HG02943 (cell line): Measurements from ENCODE around the gene CCSER1.
"Not testable (repeated sequence)": the region's sequence is repeated elsewhere in the genome, so short reads cannot be mapped to it uniquely, and the experiment has no call there.

ENCODE experiments used
- ATAC-seq: cut with Tn5 transposase; IDR thresholded peaks from one replicate; pipeline ENCODE4 v1.9.1; 2021; ENCODE audit warnings: mild to moderate bottlenecking, low read depth, moderate library complexity; ENCODE audit not compliant: unreplicated experiment

The CCSER1 gene

DNA sequence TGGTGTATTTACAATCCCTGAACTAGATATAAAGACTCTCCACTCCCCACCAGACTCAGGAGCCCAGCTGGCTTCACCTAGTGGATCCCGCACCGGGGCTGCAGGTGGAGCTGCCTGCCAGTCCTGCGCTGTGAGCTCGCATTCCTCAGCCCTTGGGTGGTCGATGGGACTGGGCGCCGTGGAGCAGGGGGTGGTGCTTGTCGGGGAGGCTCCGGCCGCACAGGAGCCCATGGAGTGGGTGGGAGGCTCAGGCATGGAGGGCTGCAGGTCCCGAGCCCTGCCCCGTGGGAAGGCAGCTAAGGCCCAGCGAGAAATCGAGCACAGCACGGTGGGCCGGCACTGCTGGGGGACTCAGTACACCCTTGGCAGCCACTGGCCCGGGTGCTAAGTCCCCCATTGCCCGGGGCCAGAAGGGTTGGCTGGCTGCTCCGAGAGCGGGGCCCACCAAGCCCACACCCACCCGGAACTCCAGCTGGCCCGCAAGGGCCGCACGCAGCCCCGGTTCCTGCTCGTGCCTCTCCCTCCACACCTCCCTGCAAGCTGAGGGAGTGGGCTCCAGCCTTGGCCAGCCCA, 1090.7 kb downstream of the CCSER1 start:
- not testable (repeated sequence) for ATAC-seq

DNA sequence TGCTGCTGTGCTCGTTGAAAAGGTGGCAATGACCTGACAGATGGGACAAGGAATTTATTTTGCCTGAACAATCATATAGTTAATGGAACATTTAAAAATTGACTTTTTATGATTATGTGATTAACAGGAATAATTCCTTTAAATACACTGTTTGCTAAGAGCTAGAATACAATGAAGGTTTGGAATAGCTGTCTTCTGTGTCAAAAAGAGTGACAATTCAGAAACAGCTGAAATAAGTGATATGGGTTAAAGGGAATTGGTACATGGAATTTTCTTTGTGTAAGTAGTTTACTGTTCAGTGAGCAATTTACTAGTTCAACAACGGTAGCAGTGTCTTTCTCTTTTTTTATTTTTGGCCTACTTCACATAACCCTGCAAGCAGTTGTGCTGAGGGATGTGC, 1093.1 kb downstream of the CCSER1 start:
- ATAC-seq: no peak

DNA sequence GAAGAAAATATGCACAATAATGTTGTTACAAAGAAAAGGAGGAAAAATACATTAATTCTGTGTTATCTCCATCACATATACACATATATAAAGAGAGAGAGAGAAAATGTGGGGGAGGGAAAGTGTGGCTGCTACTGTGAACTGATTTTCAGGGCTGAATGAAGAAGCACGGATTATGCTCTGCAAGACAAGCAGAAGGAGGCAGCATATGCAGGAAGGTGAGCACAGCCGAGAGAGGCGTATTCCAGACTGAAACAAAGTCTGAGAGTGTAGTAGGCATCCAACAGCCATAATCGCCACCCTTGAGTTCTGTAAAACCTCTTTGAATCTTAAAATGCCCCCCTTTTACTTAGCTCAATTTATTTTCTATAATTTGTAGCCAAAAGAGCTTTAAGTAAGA, 1094.8 kb downstream of the CCSER1 start:
- ATAC-seq: no peak

DNA sequence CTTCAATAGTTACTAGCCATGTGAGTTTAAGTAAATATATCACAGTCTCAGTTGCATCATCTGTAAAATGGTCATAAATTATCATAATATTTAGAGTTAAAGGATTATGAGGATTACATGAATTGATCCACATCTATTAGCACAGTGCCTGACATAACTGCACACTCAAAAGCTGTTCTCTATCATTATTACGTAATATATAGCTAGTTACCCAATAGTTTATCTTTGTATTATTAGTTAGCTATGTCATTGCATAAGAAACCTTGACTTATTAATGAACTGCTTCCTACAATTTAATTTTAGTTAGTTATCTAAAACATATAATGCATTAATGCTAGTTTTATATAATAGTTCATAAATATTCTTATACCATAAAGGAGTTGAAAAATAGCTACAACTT, 1099.7 kb downstream of the CCSER1 start:
- no peak for ATAC-seq

DNA sequence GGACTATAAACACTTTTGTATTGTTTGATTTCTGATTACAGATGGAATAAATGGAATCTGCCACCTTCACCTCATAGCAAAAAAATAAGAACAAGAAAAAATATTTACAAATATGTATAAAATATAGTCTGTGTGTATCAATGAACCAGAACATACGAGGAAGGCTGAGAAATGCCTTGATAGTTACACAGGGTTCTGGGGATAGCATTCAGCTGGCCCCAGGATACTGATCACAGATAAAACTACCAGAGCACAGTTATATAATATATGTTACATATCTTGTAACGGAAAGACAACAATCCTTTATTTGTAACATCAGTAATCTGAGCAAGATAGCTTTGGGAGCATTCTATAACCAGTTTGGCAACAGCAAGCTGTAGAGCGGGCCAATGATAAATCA, 1101.5 kb downstream of the CCSER1 start:
- no peak for ATAC-seq

DNA sequence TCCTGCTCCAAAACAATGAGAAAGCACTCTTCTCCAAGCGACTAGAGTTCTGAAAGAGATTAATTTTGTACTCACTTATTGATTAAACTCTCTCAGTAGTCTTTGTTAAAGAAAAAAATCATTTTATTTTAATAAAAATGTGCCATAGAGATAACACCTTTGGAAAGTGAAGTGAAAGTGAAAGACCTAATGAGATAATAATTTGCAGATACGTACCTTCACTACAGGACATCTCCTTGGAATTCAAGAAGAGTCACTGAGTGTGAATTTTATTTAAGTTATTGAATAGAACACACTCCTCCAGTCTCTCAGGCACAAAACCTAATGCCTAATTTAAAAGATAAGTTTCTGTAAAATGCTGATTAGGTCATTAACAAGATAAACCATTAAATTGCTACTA, 1106.0 kb downstream of the CCSER1 start:
- ATAC-seq: no peak

DNA sequence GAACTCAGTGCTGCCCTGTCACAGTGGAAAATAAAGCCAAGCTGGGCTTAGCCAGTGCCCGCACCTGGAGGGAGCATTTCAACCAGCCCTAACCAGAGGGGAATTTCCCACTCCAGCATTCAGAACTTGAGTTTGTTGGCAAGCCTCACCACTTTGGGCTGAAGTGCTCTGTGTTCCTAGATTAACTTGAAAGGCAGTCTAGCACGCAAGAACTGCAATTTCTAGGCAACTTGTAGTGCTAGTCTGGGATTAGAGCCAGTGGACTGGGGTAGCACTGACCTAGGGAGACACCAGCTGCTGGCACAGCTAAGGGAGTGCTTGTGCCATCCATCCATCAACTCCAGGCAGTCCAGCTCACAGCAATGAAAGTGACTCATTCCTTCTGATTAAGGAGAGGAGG, 1115.9 kb downstream of the CCSER1 start:
- ATAC-seq: no peak

DNA sequence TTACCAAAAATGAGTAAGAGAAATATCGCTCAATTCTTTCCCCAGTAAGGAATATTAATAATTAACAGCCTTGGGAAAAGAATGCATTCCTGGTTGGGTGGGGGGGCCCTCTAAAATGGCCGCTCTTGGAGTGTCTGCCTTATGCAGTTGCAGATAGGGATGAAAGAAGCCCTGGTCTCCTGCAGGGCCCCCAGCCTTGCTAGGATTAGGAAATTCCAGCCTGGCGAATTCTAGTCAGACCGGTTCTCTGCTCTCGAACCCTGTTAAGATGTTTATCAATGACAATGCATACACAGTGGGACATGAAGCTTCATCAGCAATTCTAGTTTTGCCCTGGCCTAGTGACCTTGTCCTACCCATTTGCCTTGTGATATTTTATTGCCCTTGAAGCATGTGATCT, 1128.8 kb downstream of the CCSER1 start:
- no peak for ATAC-seq

DNA sequence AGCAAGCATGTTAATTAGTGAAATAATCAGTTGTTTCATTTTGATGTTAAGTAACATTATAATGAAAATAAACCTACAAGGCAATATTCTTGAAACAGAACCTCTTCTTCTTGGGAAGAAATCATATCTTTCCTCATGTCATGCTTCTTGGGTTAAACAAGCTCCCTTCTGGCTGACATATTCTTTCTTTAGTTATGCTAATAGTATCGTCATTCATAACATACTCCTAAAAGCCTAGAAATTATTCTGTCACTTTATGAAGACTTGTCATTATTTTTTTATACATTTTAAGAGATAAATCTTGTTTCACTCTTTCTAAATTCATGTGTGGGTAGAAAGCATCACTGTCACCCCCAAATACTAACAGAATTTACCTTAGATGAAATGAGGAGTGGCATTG, 1129.6 kb downstream of the CCSER1 start:
- ATAC-seq: no peak

DNA sequence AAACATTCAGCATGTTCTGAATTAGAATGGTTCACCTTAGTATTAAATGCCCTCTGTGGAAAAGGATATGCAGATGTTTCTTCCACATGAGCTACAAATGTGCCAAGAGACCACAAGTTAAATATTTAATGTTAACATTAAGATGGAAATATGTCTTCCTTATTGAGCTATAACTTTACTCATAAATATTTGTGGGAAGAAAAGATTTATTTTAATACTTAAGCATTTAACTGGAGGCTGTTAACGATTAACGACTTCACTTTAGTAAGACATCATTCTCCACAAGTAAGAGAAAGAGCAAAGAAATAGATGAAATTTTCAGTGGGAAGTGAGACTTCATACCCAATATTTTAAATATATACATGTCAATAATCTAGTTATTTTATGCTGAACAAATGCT, 1130.5 kb downstream of the CCSER1 start:
- ATAC-seq: no peak

DNA sequence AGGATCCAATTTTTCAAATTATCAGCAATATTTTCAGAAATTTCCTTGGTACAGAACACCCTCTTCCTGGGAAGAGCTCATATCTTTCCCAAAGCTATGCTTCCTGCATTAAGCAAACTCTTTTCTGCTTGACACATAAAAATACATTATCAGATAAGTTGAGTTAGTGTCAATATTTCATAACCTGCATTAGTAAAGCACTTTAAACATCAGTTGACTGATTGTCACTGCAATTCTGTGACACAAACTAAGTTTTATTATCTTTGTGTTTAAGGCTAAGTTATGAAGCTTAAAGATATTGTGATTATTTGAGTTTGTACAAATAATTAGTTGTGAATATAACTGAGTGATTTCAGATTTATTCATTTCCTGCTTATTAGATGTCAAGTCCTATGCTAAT, 1131.1 kb downstream of the CCSER1 start:
- ATAC-seq: no peak

DNA sequence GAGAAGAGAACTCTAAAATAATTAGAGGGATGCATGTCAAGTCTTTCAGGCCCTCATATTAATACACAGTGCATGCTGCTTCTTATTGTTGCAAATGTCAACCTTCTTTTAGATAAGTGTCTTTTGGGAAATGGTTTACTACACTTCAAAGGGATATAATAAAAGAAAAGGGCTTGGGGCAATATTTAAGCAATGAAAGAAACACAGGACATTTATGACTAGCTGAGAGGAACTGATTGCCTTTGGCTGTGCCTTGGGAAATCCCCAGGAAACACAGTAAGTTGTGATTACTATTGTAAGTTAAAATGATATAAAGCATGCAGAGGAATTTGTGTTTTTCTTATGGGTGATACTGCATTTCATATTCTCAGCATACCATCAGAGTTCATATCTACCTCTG, 1140.3 kb downstream of the CCSER1 start:
- no peak for ATAC-seq

DNA sequence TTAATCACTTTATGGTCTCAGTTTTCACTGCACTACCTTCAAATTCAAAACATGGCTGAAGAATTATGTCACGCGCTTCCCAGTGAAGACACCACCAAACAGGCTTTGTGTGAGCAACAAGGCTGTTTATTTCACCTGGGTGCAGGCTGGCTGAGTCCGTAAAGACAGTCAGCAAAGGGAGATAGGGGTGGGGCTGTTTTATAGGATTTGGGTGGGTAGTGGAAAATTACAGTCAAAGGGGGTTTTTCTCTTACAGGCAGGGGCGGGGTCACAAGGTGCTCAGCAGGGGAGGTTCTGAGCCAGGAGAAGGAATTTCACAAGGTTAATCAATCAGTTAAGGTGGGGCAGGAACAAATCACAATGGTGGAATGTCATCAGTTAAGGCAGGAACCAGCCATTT, 1141.3 kb downstream of the CCSER1 start:
- ATAC-seq: not testable (repeated sequence)

DNA sequence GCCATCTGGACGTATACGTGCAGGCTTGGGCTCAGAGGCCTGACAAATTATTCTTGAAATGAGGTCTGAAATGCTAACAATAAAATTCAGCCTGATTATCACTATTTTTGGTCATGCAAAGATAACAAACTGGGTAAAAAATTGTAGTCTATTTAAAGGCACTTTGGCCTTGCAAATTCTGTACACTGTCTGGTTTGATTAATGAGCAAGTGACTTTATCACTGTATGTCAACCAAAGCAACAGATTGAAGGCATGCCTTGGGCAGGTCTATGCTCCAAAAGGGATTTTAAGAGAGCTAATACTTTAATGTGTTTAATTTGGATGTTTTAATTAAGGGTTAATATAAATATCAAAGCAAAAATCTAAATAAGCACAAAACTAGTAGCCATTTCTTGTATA, 1141.7 kb downstream of the CCSER1 start:
- ATAC-seq: no peak

DNA sequence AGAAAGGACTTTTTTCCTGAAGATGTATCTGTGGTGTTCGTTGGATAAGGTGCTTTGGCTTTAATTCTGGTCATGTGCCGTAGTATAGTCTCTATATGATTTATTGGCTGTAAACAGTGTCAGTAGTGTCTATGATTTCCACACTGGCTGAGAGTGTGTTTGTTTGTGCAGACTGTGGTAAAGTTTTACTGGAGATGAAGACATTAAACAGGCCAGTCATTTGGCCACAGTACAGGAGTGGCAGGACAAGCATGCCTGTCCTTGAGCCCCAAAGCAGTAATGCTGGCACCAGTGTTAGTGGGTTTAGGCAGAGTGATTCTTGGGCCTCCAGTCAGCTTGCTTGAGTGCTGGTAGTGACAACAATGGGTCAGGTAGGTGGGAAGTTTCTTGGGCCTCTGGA, 1152.7 kb downstream of the CCSER1 start:
- no peak for ATAC-seq

DNA sequence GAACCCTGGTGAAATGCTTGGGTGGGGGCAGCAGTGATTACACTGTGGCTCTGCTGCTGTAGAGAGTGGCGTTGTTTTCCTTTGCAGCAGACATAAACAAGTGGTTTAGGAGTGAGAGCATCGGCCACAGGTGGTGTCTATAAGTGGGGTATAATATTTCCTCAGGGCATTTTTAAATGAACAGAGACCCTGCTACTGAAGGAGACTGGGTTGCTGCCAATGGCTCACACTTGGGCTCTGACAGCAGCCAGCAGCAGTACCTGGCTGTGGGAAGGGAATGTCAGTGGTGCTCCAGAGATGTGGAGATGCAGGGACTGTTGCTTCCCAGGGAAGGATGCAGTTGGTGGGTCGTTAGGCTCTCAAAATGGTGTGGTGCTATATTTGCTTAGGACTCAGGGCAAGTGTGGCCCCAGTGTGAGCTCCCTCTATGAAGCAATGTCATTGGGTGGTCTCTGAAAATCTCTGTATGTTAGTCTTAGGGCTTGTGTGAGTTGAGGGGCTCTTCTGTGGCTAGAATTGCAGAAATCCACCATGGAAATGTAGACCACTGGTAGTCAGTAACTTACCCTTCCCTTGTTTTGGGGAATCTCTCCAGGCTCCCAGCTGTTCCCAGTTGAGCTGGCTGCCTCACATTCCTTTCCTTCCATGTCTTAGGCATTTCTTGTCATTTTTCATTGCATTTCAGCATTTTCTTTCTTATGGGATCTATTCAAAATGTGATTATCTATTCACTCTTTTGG, 1153.5 kb downstream of the CCSER1 start:
- ATAC-seq: no peak

DNA sequence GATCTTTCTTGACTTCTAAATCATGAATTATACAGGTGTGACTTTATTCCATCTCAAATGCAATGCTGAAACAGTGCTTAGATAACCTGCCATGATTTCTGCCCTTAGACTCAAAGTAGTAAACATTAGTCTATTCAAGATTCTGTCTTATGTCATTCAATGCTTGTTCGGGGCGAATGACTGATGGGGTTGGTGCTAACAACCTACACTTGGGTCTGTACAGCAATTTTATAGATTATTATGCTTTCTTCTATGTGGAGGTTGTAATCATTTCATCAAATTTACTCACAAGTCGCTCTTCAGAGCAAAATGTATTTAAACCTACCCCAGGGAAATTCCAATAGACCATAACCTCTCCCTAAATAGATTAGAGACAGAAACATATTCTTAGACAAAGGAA, 1155.0 kb downstream of the CCSER1 start:
- no peak for ATAC-seq

DNA sequence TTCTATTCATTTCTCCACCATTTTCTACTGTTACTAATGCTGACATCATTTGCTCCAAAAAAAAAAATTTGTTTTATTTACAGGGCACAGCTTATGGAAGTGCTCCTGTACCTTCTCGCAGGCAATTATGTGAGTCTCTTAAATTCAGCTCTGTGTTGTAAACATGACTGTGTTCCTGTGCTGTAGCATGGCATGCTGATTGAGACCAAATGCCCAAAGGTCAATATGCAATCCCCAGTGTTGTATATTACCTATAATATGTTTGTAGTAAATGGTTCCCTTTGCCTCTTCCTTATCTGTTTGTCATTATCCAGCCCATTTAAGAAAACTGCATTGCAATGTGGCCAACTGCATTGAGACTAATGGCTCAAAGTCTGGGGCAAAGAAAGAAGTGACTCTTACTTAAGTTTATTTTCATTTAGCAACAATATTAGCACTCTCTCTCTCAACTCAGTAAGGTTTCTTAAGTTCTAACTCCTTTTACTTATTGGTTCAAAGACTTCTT, 1156.6 kb downstream of the CCSER1 start:
- ATAC-seq: no peak

DNA sequence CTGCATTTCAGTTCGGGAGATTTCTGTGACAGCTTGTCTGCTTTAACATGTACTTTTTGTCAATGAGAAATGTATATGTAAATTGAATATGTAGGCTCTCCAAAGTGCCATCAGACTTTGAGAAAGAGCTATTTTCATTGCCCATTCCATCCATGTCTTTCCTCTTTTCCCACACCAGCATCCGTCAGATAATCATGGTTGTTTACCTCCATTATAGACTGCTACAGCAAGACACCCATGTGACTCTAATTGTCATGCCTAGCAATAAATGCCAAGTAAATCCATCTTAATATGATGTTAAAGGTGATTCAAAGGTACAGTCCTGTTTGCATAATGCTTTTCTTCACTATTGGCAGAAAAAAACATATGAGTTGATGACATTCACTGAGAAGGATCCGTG, 1157.3 kb downstream of the CCSER1 start:
- no peak for ATAC-seq

DNA sequence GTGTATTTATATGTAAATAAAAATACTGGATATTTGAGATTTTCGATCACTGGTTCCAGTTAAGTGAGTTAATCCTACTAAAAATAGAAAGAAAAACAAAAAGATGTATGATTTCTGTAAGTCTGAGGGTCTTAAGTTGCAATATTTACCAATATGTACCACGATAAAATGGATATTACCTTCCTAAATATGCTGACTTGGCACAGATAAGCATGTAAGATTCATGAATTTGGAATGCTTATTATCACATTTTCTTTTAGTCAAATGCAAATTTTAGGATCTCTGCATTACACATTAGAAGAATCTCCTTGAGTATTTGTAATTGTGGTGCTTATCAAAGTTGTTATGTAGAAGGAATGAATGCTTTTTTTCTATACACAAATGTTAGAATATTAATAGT, 1158.3 kb downstream of the CCSER1 start:
- ATAC-seq: no peak

DNA sequence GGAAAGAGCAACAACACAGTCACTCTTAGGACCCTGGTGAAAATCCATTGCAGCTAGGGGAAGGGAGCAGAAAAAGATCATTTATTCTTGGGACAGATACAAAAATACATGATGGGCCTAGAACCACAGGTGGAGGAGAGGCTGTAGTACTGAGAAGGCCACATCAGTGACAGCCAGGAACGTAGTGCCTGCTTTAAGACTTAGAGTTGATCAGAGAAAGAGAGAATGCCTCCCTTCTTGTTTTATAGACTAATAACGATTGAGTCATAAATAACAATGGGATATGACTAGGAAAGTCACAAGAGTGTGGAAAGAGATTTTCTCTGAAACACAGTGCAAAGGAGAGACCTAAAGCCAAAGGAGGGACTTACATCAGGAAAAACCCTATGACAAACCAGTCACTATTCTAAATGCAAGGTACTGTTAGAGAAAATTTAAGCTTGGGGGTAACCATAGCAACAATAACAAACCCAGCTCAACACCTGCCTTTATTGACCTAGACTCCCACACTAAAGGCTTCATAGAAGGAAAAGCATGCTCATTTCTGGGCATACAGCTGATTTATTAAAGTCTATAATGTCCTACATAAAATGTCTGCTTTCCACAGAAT, 1161.6 kb downstream of the CCSER1 start:
- no peak for ATAC-seq

DNA sequence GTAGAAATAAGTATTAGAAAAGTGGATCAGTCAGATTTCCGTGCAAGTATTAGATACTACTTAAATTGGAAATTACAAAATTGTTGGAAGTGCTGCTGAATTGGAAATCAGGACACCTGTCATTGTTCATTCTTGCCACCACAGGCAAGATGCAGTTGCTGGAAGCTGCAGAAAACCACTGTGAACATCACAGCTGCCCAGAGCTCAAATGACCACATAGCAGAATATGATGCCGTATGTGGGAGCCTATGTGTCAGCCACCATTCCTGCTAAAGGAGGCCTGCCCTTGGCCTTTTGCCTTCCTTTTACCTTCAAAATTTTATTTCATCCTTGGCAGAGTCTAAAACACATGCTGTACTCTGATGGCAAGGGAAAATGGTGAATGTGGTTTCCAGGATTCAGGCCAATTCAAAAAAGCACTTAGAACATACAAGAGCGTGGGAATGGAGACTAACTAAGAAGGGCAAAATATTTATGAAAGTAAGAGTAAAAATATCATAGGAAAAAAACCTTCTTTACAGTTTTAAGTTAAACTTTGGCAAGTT, 1171.0 kb downstream of the CCSER1 start:
- ATAC-seq: no peak
